ENCODE measurements around the gene BAIAP2. TPM values are rescaled to one million over a fixed set of nuclear protein-coding genes. Genes with fewer than 3 reads are reported as not detected.
"Not testable (repeated sequence)": the region's sequence is repeated elsewhere in the genome, so short reads cannot be mapped to it uniquely, and the experiment has no call there.

Gene BAIAP2
- total RNA-seq, 1 donor from 2014 or later = 26.2 TPM

DNA sequence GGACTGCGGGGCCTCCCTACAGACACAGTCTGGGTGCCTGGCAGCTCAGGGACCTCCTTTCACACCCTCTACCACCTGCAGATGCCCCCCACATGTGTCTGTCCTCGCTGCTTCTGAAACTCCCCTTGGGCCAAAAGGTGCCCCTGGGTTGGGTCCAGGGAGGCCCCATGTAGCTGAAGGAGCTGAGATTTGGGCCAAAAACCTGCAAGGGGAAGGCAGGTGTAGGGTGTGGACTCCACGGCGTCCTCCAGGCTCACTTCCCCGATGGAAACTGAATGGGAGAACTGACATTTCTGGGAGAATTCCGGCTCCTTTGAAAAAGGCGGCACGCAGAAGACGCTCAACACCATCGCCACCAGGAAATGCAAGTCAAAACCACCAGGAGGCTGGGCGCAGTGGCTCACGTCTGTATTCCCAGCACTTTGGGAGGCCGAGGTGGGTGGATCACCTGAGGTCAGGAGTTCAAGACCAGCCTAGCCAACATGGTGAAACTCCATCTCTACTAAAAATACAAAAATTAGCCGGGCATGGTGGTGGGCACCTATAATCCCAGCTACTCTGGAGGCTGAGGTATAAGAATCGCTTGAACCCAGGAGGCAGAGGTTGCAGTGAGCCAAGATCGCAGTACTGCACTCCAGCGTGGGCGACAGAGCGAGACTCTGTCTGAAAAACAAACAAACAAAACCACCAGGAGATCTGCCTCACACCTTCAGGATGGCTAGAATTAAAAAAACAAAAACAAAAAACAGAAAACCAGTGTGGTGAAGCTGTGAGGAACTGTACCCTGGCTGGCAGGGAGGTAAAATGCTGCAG lies 13.2 kb upstream of the BAIAP2 start:
- DNase-seq = no peak

DNA sequence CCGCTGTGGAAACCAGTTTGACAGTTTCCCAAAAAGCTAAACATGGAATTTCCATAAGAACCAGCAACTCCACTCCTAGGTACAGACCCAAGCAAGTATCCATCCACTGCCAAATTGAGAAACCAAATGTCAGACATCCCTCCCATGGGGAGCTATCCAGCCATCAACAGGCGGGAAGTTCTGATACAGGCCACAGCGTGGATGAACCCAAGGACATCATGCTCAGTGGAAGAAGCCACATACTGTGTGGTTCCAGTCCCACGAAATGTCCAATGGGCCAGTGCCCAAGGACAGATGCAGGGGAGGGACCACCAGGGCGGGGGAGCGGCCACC lies 12.6 kb upstream of the BAIAP2 start:
- DNase-seq = no peak

DNA sequence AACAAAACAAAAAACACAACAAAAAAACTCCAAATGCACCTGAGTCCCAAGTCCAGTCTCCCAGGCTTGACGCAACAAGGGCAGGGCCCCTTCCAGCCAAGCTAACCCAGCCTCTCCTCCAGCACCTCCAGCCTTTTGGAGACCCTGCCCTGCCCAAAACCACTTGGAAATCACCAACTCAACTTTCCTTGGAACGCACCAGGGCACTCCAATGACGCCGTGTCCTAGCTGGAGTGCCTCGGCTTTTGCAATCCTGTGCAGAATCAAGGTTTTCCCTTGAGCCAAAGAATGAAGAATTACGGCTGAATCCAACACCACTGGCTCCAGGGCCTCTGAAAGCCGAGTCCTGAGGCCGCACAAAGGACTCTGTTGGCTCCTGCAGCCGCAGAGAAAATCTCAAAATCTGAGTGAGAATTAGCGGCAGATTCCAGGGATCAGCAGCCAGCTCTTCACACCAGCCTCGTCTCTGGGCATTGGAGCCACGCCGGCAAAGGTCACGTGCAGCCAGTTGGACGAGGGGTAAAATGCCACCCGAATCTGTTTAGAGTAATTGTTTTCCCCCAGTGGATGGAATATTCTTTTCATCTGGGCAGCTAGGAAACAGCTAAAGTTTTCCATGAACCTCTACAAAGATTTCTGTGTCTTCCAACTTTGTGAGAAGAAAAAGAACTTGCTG lies 9.7 kb upstream of the BAIAP2 start:
- no peak for DNase-seq

DNA sequence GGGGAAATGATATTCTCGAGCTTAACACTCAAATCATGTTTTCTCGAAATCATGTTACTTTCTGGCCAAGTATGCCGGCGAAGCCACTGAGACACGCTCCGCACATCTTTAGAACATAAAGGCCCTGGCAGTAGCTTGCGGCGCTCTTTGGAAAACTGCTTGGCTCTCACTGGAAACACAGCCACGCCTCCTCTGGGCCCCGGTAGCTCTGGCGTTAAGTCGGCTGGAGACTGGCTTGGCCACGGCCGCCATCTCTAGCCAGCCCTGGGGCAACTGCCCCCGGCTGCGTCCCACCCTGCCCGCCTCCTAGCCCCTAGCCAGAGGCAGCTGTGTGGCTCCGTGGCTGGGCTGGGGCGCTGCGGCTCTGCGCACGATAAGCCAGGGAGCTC lies 9.2 kb upstream of the BAIAP2 start:
- DNase-seq = peak; percentile 44

DNA sequence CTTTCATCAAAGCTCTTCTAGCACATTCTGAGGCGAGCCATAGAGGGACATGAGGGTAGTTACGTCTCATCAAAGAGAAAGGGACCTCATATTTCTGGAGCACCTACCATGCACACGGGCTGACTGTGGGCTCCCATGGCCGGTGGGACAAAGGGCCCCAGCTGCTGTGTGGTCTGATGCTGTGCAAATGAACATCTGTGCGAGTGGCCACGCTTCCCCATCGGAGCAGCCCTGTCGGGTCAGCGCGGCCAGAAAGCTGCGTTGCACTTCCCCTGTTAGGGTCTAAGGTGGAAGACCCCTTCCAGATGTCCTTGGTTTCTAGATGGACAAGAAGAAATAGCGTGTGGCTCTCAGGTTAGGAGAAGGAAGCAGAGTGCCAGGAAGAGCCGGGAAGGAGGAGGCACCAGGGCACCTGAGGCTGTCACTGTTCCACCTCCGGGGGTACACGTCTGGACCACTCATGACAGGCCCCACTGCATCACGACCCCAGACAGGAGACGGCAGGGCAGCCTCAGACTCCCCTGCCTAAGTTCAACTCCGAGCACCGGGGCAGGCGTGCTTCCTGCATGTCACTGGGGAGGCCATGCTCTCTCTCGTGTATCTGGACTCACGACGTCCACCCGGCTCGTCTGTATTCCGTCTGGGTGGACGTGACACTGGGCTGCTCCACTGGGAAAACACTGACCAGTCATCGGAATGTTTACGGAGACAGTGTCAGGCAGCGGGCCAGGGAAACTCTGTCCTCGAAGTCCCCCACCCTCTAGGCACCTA lies 8.5 kb upstream of the BAIAP2 start:
- DNase-seq = no peak

DNA sequence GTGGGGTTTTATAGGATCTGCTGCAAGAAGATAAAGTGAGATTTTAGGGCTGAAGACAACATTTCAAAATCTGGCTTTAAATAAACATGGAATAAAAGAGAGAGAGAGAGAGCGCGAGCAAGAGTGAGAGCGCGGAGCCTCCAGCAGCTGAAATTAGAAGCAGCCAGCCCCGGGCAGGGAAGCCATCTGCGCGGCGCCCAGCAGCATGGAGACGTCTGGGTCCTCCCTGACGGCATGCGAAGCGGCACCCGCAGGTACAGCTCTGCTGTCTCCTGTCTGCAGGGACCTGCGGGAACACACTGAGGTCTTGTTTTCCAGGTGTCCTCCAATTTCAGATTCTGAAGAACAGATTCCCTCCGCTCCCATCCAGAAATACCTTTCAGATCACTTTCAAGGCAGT lies 7.9 kb upstream of the BAIAP2 start:
- no peak for DNase-seq

DNA sequence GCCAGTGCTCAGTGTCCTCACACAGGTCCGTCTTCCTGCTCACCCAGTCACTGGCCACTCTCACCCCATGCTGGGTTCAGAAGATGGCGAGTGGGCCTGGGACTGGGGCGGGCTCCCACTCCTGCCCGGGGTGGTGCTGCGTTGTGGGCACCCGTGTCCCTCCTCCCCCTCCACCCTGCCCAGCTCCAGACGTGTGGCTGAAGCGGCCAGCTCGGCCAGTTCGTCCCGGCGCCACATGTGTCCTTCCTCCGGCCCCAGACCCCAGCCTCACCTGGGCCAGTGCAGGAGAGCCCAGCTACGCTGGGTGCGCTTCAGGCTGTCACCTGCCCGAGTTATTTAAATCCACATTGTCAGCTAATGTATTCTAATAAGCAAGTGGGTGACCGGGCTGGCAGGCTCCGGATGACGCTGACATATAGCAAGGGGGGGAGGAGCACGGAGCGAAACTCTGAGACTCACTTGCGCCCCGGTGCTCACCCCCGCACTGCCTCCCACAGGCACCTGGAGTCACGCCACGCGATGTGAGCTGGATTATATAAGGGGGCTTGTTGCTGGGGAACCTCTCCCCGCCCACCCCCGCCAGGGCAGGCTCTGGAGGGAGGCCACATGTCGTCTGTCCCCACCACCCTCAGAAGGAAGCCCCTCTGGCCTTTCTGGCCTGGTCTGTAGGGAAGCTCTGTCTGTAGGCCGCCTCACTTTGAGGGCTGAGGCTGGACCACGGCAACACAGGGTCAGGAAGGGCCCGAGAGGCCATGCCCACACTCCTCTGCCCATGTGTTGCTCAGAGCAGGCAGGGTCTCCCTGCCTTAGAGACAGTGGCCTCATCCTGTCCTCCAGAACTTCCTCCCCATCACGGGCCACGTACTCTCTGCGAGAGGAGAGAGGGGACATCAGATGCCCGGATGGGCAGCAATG lies 7.1 kb upstream of the BAIAP2 start:
- no peak for DNase-seq

DNA sequence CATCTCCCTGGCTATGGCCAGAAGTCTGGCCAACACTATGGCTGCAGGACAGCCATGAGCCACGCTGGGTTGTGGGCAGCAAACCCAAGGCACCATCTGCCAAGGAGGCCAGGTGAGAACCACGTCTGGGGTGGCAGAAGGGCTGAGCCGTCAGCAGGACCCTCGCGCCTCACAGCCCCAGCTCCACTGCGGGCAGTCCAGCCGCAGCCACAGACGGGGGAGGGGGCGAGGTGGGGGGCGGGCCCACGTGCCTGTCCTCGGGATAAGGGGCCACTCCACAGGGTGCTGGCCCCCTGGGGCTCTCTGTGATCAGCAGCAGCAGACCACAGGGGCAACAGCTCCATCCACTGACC lies 6.5 kb upstream of the BAIAP2 start:
- no peak for DNase-seq

DNA sequence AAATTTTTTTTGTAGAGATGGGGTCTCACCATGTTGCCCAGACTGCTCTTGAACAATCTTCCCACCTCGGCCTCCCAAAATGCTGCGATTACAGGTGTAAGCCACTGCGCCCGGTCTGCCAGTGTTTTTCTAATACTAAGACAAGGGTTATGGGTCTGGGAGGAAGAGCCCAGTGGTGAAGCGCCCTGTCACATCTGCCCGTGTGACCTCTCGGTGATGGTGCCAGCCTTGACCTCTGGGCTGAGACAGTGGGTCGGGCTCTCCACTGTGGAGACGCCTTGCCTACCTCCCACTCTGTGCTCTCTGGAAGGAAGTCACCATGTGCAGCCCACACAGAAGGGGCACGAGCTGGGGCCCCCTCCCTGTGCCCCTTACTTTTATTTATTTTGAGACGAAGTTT lies 5.1 kb upstream of the BAIAP2 start:
- DNase-seq = no peak

DNA sequence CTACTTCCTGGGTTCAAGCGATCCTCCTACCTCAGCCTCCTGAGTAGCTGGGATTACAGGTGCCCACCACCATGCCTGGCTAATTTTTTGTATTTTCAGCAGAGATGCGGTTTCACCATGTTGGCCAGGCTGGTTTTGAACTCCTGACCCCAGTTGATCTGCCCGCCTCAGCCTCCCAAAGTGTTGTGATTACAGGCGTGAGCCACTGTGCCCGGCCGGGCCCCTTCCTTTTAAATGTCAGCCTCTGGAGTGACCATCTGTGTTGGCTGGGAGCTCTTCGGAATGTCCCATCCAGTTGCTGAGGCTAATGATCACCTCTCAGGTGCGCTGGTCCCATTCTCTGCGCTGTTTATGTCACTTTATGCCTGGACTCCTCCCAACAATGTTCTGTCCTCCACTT lies 4.6 kb upstream of the BAIAP2 start:
- not testable (repeated sequence) for DNase-seq

DNA sequence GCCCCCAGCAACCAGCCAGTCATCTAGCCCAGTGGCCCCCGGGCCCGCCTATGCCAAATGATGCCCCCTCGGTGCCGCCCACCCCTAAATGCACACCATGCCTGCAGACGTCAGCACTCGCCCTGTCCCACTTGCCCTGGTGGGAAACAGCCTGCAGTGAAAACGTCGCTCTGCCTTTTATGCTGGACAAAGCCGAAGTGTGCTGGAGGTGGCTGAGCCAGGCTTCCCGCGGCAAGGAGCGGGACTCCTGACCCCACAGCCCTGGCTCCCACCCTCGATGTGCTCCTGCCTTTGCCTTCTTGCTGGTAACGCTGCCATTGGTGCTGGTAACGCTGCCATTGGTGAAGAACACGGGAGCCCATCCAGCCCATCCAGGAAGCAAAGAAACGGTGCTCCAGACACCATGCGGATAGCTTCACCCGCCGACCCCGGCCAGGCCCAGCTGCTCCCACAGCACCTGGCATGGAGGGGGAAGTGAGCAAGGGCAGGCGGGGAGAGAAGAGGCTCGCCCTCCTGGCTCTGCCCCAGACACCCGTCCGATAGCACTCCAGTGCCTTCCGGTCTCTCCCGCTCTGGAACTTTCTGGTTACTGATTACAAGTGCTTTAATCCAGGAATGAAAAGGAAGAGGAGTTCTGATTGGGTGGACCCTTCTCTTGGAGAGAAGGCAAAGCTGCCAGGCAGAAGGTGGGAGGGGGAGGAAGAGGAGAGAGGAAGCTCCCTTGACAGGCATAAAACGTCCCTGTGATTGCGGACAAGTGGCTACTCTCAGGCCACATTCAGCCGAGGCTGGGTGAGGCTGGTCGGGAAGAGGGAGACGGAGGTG lies 4.0 kb upstream of the BAIAP2 start:
- no peak for DNase-seq

DNA sequence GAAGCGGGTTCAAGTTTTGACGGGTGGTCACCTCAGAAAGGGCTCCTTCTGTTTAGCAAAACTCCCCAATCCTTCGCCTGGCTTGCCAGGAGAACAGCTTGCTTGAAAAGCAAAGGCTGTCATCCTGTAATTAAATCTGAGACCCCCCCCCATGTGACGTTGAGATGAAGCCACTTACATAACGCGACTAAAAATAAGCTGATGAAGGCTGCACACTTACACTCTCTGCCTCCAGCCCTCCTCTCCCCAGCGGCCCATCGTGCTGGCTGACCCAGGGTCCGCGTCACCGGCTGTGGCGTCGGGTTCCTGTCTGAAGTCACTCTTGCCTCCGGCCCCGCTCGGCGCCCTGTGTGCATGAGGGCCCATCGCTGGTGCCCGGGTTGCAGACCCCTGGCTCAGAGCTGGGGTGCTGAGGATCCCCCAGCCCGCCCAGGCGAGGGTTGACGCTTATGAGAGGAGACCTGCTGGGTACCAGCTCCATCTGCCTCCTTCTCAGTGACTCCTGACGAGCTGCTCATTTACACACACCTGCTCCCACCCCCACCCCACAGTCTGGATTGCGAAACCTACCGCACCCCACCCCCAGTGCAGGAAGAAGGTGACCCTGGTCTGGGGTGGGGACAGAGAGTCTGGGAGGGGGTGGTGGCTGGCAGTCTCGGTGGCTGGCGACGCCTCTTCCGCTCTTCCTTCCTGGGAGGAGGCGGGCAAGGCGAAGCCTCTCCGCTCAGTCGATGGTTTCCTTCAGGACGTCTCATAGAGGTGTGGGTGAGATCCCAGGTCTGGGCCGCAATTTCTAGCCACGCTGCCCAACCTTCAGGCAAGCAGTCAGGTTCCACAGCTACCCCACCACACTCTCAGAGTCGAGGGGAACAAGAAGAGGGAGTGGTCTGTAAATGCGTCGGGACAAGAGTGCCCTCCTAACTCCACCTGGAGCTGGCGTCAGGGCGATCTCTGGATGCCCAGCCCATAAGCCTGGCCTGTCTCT lies 3.1 kb upstream of the BAIAP2 start:
- no peak for DNase-seq

DNA sequence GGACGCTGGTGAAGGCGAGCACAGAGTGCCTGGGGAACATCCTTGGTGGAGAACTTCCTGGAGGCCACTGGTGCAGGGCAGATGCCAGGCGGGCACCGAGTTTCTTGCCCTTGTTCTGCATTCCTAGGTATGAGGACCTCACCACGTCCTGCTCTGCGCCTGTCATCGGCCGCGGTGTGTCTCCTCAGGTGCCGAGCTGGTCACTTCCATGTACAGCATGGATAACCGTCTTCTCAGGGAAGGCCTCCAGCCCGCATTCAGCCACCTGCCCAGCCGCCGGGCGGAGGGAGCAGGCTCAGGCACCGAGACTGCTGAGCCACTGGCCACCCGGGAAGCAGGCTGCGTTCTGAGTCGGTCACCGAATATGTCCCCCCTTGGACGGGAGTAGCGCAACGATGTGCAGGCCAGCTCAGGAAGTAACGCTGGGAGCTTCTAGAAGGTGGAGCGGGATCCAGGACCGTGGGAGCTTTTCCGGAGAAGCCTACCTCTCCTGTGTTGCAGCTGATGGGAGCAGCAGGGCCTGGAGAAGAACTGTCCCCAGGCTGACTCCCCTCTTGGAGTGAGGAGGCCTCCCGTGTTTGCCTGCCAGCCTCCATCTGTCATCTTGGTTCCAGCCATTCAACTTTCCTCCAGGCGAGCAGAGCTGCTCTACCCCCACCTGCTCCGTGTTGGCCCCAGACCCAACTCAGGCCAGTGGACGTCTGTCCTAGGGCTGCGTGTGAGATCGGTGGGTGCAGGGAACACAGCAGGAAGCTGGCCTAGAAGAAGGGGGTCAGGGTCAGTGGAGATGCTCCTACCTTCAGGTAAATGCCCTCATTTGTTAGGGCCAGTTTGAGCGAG lies 2.1 kb upstream of the BAIAP2 start:
- no peak for DNase-seq

DNA sequence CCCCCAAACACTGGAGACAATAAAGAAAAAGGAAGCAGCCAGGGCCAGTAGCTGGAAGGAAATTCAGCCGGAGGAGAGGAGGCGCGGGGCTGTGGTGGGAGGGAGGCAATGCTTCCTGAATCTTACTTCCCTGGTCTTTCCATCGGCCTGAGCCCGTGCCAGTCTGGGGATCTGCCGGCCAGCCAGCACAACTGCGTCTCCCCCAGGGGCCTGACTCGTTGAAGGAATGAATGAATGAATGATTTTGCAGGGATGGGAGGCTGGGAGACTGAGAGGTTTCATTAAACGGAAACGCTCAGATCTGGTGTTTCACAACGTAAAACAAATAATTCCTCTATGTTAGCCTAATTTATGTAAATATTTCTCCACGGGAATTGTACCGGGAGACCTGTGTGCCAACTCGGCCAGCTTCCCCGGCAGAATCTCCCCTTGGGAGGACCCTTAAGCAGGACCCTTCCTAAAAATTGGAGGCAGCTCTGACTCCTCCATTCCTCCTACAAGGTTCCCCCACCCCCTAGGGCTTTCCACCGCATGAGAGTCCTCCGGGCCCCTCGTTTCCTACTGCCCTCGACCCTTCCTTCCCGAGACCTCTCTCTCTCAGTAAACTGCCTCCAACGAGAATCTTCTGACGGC lies 1.3 kb upstream of the BAIAP2 start:
- DNase-seq = no peak

DNA sequence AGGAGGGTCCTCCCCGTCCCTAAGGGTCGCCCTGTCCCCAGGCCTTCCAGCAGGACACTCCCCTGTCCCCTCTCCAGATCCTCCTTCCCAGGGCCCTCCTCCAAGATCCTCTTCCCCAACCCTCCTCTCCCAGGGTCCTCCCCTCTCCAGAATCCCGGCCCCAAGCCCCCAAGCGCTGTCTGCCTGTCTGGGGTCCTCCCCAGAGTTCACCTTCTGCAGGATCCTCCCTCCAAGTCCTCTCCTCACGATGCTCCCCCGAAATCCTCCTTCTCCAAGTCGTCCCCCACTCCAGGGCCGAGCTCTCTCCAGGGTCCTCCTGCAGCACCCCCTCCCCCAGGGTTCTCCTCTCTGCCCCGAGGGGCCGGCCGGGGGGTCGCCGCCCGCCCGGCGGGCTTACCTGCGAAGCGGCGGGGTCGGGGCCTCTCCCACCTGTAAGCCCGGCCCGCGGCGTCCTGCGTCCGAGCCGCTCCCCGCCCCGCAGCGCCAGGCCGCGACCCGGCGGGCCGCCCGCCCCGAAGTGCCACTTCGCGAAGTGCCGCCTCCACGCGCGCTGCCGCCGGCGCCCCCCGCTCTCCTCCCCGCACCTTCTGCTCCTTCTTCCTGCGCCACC lies 678 bp upstream of the BAIAP2 start:
- no peak for DNase-seq

DNA sequence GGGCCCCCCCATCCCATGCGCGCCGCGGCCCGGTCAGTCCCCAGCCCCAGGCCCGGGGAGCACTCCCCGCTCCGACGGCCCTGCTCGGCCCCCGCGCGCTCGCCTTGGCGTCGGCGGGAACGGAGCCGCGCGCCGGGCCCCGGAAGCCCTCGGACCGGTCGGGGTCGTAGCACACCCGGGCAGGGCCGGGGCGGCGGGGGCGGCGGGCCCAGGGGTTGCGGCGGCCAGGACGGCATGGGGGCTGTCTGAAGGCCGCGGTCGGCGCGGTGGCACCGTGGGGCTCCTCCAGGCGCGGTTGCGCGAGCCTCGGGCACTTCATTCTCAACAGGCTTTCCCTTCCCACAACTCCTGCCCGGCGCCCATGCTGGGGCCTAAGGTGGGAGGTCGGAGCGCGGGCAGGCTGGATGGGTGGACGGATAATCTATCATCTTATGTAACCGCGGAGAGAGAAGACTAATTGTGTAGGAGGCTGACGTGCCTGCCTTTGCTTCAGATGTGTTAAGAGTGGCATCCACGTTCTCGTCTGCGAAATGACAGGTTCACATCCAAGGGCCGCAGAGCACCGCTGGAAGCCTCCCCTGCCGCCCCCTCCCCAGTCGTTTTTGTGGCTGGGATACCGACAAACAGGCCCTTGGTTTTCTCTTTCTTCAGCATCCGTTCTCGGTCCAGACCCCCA lies 708 bp downstream of the BAIAP2 start:
- no peak for DNase-seq

DNA sequence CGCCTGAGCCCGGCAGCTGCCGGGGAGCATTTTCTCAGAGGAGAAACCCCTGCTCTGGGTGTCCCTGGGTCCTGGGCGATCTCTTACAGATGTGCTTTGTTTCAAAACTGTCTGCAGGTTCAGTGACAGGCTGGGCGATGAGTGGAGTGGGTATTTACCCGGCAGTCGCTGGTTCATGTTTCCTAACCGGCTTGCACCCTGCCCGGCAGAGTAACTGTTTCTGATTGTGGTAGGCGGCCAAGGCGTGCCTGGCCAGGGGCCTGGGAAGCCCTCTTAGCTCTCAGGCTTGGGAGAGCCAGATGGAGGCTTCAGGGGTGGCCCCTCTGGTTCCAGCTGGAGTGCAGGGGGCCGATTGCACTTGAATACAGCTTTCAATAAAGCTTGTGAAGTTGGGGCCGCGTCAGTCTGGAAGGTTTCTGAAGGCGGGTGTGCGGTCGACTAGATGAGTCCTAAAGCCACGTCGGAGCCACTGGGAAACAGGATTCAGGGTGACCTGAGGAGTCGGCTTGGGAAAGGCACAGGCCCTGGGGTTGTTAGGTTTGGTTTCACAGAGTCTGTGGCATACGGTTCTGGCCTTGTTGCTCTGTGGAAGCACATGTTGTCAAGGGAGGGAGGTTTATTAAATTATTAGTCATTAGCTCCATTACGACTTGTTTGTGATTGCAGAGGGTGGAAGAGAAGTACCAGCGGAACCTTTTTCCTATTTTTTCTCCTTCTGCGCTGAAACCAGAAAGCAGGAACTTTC lies 1.4 kb downstream of the BAIAP2 start:
- no peak for DNase-seq

Measured in occipital lobe (tissue), 2 donors.